Gastrocnemius medialis (tissue), 4 donors: ENCODE data around the gene ALDH1A3.

ENCODE experiments used
- POLR2A ChIP-seq, 2 donors: fragments of 450-650 bp; IDR thresholded peaks; one replicate each; pipeline ENCODE4 v1.6.1; 2017; ENCODE audit warnings: antibody characterized with exemption in 2 of 2, mild to moderate bottlenecking in 2 of 2, moderate library complexity in 2 of 2
- TF ChIP-seq, protein P1 (sequence below), 5 experiments: fragments of 450-650 bp in 3 of 5; fragments of 200-600 bp in 2 of 5; sonication (generic) in 2 of 5; IDR thresholded peaks in 4 of 5; conservative IDR thresholded peaks in 1 of 5; 1 replicate in 4 of 5; 2 replicates in 1 of 5; pipeline ENCODE4 v1.5.1; 2016 to 2019; ENCODE audit warnings: antibody characterized with exemption in 5 of 5, mild to moderate bottlenecking in 3 of 5, moderate library complexity in 3 of 5

- no peak for TF ChIP-seq POLR2A (IDR thresholded peaks at IDR 0.05)
- TF ChIP-seq, protein P1, sequence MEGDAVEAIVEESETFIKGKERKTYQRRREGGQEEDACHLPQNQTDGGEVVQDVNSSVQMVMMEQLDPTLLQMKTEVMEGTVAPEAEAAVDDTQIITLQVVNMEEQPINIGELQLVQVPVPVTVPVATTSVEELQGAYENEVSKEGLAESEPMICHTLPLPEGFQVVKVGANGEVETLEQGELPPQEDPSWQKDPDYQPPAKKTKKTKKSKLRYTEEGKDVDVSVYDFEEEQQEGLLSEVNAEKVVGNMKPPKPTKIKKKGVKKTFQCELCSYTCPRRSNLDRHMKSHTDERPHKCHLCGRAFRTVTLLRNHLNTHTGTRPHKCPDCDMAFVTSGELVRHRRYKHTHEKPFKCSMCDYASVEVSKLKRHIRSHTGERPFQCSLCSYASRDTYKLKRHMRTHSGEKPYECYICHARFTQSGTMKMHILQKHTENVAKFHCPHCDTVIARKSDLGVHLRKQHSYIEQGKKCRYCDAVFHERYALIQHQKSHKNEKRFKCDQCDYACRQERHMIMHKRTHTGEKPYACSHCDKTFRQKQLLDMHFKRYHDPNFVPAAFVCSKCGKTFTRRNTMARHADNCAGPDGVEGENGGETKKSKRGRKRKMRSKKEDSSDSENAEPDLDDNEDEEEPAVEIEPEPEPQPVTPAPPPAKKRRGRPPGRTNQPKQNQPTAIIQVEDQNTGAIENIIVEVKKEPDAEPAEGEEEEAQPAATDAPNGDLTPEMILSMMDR (IDR thresholded peaks at IDR 0.05 in 4 of 5, conservative IDR thresholded peaks at IDR 0.05 in 1 of 5), result no peak
These were observed 22.8 kb upstream of the ALDH1A3 start for GRCh38 chr15:100856867-100857266.
